SK-N-SH (cell line): Measurements from ENCODE around the gene ELF5. TPM values are rescaled to one million over a fixed set of nuclear protein-coding genes. Genes with fewer than 3 reads are reported as not detected.

Source experiments
- CTCF ChIA-PET: fragments of 300-600, 350-600 bp; formaldehyde crosslinking; extraction: SDS; loops from one replicate; lab custom pipeline; 2021; lab: Yijun Ruan, JAX
- POLR2A ChIA-PET: fragments of 350-600 bp; sonication (Branson Sonifier 250); formaldehyde crosslinking; extraction: SDS; loops from one replicate; lab custom pipeline; 2020; ENCODE audit warnings: antibody characterized with exemption, inconsistent platforms; lab: Yijun Ruan, JAX
- DNase-seq: peaks from one replicate; pipeline ENCODE4 v3.0.0; 2012
- H2AFZ ChIP-seq: fragments of 200-600 bp; sonication (generic); 2 replicates; pipeline ENCODE4 v1.8.1; 2016; ENCODE audit warnings: antibody characterized with exemption, mild to moderate bottlenecking, low read depth
- H3F3A ChIP-seq: fragments of 200-600 bp; sonication (generic); replicated peaks from 2 replicates; pipeline ENCODE3; 2016; ENCODE audit warnings: antibody characterized with exemption, mild to moderate bottlenecking; ENCODE audit not compliant: insufficient read depth
- H3K27ac ChIP-seq, 2 experiments: fragments of 200-500 bp in 1 of 2; fragments of 200-600 bp in 1 of 2; sonication (Bioruptor generic) in 1 of 2; sonication (generic), shearing (Covaris generic) in 1 of 2; 2 replicates each; pipeline versions ENCODE4 v1.5.1 to v1.6.1; 2014 to 2016; ENCODE audit warnings: low read depth in 2 of 2, inconsistent platforms in 1 of 2, low read length in 1 of 2, mild to moderate bottlenecking in 1 of 2, mixed read lengths in 1 of 2
- H3K27me3 ChIP-seq: fragments of 200-600 bp; sonication (generic), shearing (Covaris generic); 2 replicates; pipeline ENCODE4 v1.6.1; 2016; ENCODE audit warnings: mixed run types; ENCODE audit not compliant: insufficient read depth
- H3K36me3 ChIP-seq, 2 experiments: fragments of 200-500 bp in 1 of 2; fragments of 200-600 bp in 1 of 2; sonication (Bioruptor generic) in 1 of 2; sonication (generic) in 1 of 2; replicated peaks in 1 of 2; 2 replicates each; pipeline versions ENCODE3 to v1.5.1; 2014 to 2016; ENCODE audit warnings: low read length in 1 of 2, mild to moderate bottlenecking in 1 of 2; ENCODE audit not compliant: insufficient read depth in 2 of 2, control insufficient read depth in 1 of 2
- H3K4me1 ChIP-seq, 2 experiments: fragments of 200-500 bp in 1 of 2; fragments of 200-600 bp in 1 of 2; sonication (Bioruptor generic) in 1 of 2; sonication (generic), shearing (Covaris generic) in 1 of 2; 2 replicates each; pipeline versions ENCODE4 v1.5.1 to v1.6.1; 2014 to 2016; ENCODE audit warnings: low read depth in 1 of 2, low read length in 1 of 2, mixed run types in 1 of 2; ENCODE audit not compliant: insufficient read depth in 2 of 2, control insufficient read depth in 1 of 2
- H3K4me2 ChIP-seq: fragments of 200-600 bp; sonication (generic), shearing (Covaris generic); 2 replicates; pipeline ENCODE4 v1.6.1; 2017; ENCODE audit warnings: mixed run types
- H3K4me3 ChIP-seq, 2 experiments: fragments of 200-500 bp in 1 of 2; fragments of 200-600 bp in 1 of 2; sonication (Bioruptor generic) in 1 of 2; sonication (generic), shearing (Covaris generic) in 1 of 2; 2 replicates each; pipeline versions ENCODE4 v1.5.1 to v1.8.1; 2014 to 2016; ENCODE audit warnings: low read depth in 2 of 2, inconsistent platforms in 1 of 2, low read length in 1 of 2, mild to moderate bottlenecking in 1 of 2, mixed read lengths in 1 of 2, moderate library complexity in 1 of 2
- H3K79me2 ChIP-seq: fragments of 200-600 bp; sonication (generic); 2 replicates; pipeline ENCODE4 v1.8.1; 2017; ENCODE audit warnings: mild to moderate bottlenecking; ENCODE audit not compliant: insufficient read depth
- H3K9ac ChIP-seq: fragments of 200-600 bp; sonication (generic); 2 replicates; pipeline ENCODE4 v1.6.1; 2017; ENCODE audit warnings: mixed run types
- H3K9me2 ChIP-seq: fragments of 200-600 bp; sonication (generic); 2 replicates; pipeline ENCODE4 v1.6.1; 2017; ENCODE audit warnings: mixed run types
- H3K9me3 ChIP-seq: fragments of 200-600 bp; sonication (generic); 2 replicates; pipeline ENCODE4 v1.6.1; 2017; ENCODE audit warnings: mixed run types, mild to moderate bottlenecking, moderate library complexity
- H4K20me1 ChIP-seq: fragments of 200-600 bp; sonication (generic); 2 replicates; pipeline ENCODE4 v1.6.1; 2017; ENCODE audit warnings: mild to moderate bottlenecking, mixed run types; ENCODE audit not compliant: insufficient read depth
- CHD2 ChIP-seq: fragments of 150-350 bp; IDR thresholded peaks from 2 replicates; pipeline ENCODE4 v1.6.1; 2018; ENCODE audit warnings: low read length; ENCODE audit not compliant: partially characterized antibody
- ELF1 ChIP-seq: IDR thresholded peaks from 2 replicates; pipeline ENCODE4 v1.4.0; 2012
- EP300 ChIP-seq, 2 experiments: IDR thresholded peaks; 2 replicates each; pipeline versions ENCODE4 v1.4.0 to v1.6.1; 2012; ENCODE audit warnings: borderline replicate concordance in 1 of 2, low read depth in 1 of 2, low read length in 1 of 2
- FOXM1 ChIP-seq: IDR thresholded peaks from 2 replicates; pipeline ENCODE4 v1.4.0; 2012; ENCODE audit warnings: low read depth, mild to moderate bottlenecking
- GATA2 ChIP-seq: sonication (generic); formaldehyde crosslinking; IDR thresholded peaks from 2 replicates; pipeline ENCODE4 v1.5.0; 2020; ENCODE audit warnings: mild to moderate bottlenecking, missing genetic modification reagents
- JUND ChIP-seq: IDR thresholded peaks from 2 replicates; pipeline ENCODE4 v1.4.0; 2012
- MAX ChIP-seq: IDR thresholded peaks from 2 replicates; pipeline ENCODE4 v1.4.0; 2012; ENCODE audit warnings: low read depth
- NRF1 ChIP-seq: IDR thresholded peaks from 2 replicates; pipeline ENCODE4 v1.6.1; 2012; ENCODE audit warnings: low read depth, mild to moderate bottlenecking, low read length
- PBX3 ChIP-seq: IDR thresholded peaks from 2 replicates; pipeline ENCODE4; 2012
- POLR2AphosphoS5 ChIP-seq: IDR thresholded peaks from 2 replicates; pipeline ENCODE4 v1.6.1; 2012; ENCODE audit warnings: low read depth, low read length
- REST ChIP-seq: IDR thresholded peaks from 2 replicates; pipeline ENCODE4 v1.6.1; 2012; ENCODE audit warnings: mild to moderate bottlenecking, low read depth, low read length, moderate library complexity
- RFX5 ChIP-seq: IDR thresholded peaks from 2 replicates; pipeline ENCODE4 v1.6.1; 2012; ENCODE audit warnings: mild to moderate bottlenecking, improper control_type of control experiment, low read length
- TAF1 ChIP-seq: IDR thresholded peaks from 2 replicates; pipeline ENCODE4 v1.6.1; 2012; ENCODE audit warnings: low read depth, mild to moderate bottlenecking, low read length, moderate library complexity, borderline replicate concordance
- TCF12 ChIP-seq: IDR thresholded peaks from 2 replicates; pipeline ENCODE4 v1.4.0; 2012
- TEAD4 ChIP-seq: IDR thresholded peaks from 2 replicates; pipeline ENCODE4 v1.4.0; 2012; ENCODE audit warnings: mild to moderate bottlenecking, borderline replicate concordance; ENCODE audit not compliant: insufficient read depth
- USF1 ChIP-seq: IDR thresholded peaks from 2 replicates; pipeline ENCODE4 v1.4.0; 2012; ENCODE audit warnings: low read depth, borderline replicate concordance
- YY1 ChIP-seq: IDR thresholded peaks from 2 replicates; pipeline ENCODE4 v1.4.0; 2012; ENCODE audit warnings: low read depth, mild to moderate bottlenecking
- ZBTB33 ChIP-seq: IDR thresholded peaks from 2 replicates; pipeline ENCODE4 v1.4.0; 2012; ENCODE audit warnings: low read depth, borderline replicate concordance
- WGBS: methylation state at CpG from one replicate; pipeline ENCODE4 v1.1.6; 2017; ENCODE audit warnings: low lambda C conversion rate; 5-methylcytosine and 5-hydroxymethylcytosine counted together
- polyA plus RNA-seq, 3 experiments: library from polyadenylated mRNA; depleted of rRNA; stranded (reverse); fragments of >200 nt; gene quantifications; 2 replicates each; pipeline ENCODE4 v1.2.3, GENCODE V29; 2012

Gene ELF5
- polyA plus RNA-seq, 1 of the 3 experiments (the other 2 are of a cell fraction), result not detected

- Histone ChIP-seq H3K4me1 (no peaks in the 10 kb centered on the region; a peak in 1 of 4 replicates), H2AFZ (no peak overlapping the region), H3F3A (no peaks in the 10 kb centered on the region), H3K27me3 (no peaks in the 10 kb centered on the region; the same call in 1 of the 2 replicates), H3K79me2 (no peaks in the 10 kb centered on the region)
- TF ChIP-seq YY1, result no peak
- TF ChIP-seq, all 33 proteins: peak for 0
- H3K9ac ChIP-seq, result no peak overlapping the region
- no peaks in the 10 kb centered on the region for H3K36me3 ChIP-seq
- no peak overlapping the region for H3K4me2 ChIP-seq
- H4K20me1 ChIP-seq, result no peaks in the 10 kb centered on the region
- ChIA-PET CTCF (interaction anchor here (0.6 to 1.6 kb wide), 6 partner anchors 10 to 648 kb away, joined by 3 to 5 read pairs (median 3); no protein-coding TSS in a partner anchor), POLR2A (no interaction called here)
- 58% methylated on average over 2 of the region's 2 CpGs for WGBS
- no peak overlapping the region for H3K27ac ChIP-seq
- no peaks in the 10 kb centered on the region for H3K9me2 ChIP-seq
- no peak for DNase-seq
- no peaks in the 10 kb centered on the region for H3K9me3 ChIP-seq
- no peak overlapping the region for H3K4me3 ChIP-seq
Observed at GRCh38 chr11:34490304-34490703, 23.3 kb downstream of the ELF5 start.

- H3K79me2 ChIP-seq, result no peaks in the 10 kb centered on the region
- DNase-seq, result no peak
- H3K27me3 ChIP-seq, result no peaks in the 10 kb centered on the region; the same call in 1 of the 2 replicates
- POLR2A ChIA-PET, result no interaction called here
- no peaks in the 10 kb centered on the region for H3K36me3 ChIP-seq
- no peak overlapping the region for H3K4me2 ChIP-seq
- H4K20me1 ChIP-seq, result no peaks in the 10 kb centered on the region
- H3K9ac ChIP-seq, result no peak overlapping the region
- H3F3A ChIP-seq, result no peaks in the 10 kb centered on the region
- no peak overlapping the region for H2AFZ ChIP-seq
- no peaks in the 10 kb centered on the region for H3K9me3 ChIP-seq
- CTCF ChIA-PET, result interaction anchor here (0.7 to 3.3 kb wide), 8 partner anchors 12 to 492 kb away, joined by 3 to 16 read pairs (median 5); partner anchors contain the start of gene ELF5
- no peak for TF ChIP-seq TCF12
- TF ChIP-seq USF1, result no peak
- TF ChIP-seq REST, result no peak
- no peak for TF ChIP-seq PBX3
- no peak for TF ChIP-seq EP300 (IDR thresholded peaks at IDR 0.05; ENCODE audit: borderline replicate concordance in 1 of 2, low read depth in 1 of 2, low read length in 1 of 2)
- TF ChIP-seq GATA2 (CRISPR knock-in tag), result no peak
- no peak for TF ChIP-seq TEAD4
- no peak for TF ChIP-seq JUND
- no peak for TF ChIP-seq ZBTB33
- TF ChIP-seq NRF1, result no peak
- TF ChIP-seq MAX, result no peak
- no peak for TF ChIP-seq ELF1
- no peak for TF ChIP-seq FOXM1
- no peak for TF ChIP-seq CHD2
- TF ChIP-seq TAF1, result no peak
- TF ChIP-seq RFX5, result no peak
- no peak for TF ChIP-seq POLR2AphosphoS5
- H3K9me2 ChIP-seq, result no peaks in the 10 kb centered on the region
- 60% methylated on average over 11 of the region's 12 CpGs for WGBS
- no peak overlapping the region for H3K4me3 ChIP-seq
- no peaks in the 10 kb centered on the region; a peak in 1 of 4 replicates for H3K4me1 ChIP-seq
- H3K27ac ChIP-seq, result no peak overlapping the region
Observed at GRCh38 chr11:34488855-34489557, 24.6 kb downstream of the ELF5 start.
